ENCODE measurements around the gene RWDD3.

Gene RWDD3

DNA sequence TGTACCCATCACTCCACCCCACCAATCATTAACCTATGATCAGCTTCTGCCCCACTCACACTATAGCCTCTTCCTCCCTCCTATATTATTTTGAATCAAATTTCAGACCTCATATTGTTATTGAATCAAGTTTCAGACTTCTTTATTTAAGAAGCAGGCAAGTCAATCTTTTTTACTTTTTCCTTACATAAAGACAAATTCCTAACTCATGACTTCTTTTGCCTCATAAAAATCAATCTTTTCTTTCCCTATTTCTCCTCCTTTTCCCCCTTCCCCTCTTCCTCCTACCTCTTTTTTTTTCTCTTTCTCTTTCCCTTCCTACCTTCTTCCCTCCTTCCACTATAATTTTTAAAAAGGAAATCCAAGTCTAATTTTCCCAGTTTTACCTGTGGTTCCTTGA, 4.3 kb upstream of the RWDD3 start:
- no peak for FAIRE-seq

DNA sequence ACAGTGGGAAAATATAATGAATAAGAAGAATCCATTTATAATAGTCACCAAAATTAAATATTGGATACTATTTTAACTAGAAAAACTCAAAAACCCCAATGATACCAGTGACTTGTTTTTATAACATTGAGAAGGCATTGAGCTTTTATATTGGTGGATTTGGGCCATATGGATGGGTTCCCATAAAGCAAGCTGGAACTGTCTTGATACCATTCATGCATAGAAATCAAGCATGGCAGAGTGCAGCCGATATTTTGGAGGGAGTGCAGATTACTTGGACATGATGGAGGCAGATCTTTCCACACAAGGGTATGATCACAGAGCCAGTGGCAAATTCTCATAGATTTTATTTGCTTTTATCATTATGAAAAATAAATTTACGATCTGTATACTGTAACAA, 3.8 kb upstream of the RWDD3 start:
- DNase-seq (ENCODE audit: low spot score) (no peak), FAIRE-seq (no peak)

More for the DNA sequence above, 4.3 kb upstream of the RWDD3 start:
- DNase-seq (ENCODE audit: low spot score): no peak

DNA sequence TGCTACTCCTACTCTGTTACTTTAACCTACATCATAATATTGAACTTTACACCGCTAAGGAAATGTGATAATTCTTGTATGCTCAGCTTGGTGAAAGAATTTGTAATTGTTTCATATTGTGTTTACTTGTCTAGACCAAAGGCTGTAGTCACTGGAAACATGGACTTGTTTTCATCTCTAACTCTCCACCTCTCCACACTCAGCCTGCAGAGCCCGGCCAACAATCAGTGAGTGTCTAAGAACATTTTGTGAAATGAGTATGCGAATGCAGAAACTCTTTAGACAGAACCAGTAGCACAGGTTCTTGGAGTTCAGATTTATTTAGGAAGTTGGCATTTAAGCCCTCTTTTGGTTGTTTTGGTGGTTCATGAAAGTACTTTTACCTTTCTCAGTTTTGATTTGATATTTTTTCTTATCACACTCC, 3.2 kb upstream of the RWDD3 start:
- DNase-seq (ENCODE audit: low spot score): no peak
- no peak for FAIRE-seq

DNA sequence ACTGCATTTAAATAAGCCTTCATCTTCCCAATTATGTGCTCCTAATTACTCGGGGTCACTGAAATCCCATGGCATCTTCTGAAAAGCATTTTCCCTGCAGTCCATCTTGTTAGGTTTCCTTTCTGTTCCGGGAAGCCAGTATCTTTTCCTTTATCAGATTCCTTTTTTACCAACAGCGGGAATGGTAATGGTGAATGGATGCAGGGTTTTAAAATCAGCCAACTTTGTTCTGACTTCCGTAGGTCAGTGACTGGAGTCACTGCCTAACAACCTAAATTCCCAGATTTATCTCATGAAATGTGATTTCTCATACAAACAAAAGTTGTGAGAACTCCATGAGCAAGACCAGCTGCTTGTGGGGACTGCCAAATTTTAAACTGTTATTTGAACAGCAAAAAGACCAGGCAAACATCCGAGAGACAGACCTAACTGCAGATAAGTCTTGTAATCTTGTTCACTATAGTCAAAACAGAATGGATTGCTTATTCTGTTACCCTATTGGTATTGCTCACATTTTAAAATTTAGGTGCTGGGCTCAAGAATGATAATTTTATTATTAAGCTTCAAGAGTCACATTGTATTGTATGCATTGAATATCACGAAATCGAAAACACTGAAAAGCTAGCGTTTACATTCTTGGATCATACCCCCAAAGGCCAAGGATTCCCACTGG, 1.2 kb upstream of the RWDD3 start:
- no peak for DNase-seq (ENCODE audit: low spot score)
- no peak for FAIRE-seq

DNA sequence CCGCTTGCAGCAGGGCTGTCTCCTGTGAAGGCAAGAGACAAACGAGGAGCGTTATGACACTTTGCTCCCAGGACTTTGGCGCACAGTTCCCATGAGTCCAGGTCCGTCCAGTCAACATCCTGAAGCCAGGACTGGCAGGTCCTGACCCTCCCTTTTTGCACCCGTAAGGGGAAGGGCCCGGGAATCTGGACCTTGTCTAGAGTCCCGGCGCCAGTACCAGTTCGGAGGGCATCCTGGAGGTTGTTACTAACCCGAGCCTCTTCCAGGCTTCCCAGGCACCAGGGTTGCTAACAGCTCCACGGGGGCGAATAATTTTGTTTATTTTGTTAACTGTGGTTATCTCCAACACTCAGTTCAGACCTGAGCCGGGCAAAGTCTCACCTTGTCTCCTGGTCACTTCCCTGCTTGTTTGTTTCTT, 682 bp upstream of the RWDD3 start:
- DNase-seq (ENCODE audit: low spot score) (peak; percentile 32), FAIRE-seq (no peak)

DNA sequence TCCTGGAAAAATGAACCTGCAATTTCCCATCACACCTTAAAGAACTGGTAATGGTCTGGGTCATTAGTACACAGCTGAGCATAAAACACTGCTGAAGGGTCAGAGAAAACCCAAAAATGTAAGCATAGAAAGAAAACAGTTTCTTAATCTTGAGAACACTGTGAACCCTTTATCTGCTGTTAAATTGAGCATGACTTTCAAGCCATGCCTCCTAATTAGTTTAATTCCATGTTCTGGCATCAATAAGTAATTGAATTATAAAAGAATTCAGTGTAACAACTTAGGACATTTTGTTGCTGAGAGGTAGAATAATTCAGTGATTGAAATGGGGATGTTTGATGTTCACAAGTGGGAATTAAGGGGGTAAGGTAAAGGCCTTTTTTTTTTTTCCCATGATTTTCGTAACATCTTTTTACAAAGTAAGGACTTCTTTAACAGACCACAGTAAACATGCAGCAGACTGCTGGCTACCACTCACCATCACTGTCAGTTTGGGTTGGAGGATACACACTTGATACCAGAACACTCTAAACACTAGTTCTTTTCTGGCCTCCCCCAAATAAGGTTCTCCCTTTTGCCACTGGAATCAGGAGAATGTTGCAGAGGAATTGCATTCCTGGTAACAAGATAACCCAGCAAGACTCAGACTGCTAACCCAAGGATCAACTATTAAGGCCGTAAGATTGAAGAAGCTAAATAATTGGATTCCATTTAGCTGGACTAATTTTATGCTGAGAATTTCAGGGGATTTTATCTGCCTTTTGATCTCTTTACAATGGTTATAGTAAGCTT, 3.0 kb downstream of the RWDD3 start:
- FAIRE-seq: no peak

DNA sequence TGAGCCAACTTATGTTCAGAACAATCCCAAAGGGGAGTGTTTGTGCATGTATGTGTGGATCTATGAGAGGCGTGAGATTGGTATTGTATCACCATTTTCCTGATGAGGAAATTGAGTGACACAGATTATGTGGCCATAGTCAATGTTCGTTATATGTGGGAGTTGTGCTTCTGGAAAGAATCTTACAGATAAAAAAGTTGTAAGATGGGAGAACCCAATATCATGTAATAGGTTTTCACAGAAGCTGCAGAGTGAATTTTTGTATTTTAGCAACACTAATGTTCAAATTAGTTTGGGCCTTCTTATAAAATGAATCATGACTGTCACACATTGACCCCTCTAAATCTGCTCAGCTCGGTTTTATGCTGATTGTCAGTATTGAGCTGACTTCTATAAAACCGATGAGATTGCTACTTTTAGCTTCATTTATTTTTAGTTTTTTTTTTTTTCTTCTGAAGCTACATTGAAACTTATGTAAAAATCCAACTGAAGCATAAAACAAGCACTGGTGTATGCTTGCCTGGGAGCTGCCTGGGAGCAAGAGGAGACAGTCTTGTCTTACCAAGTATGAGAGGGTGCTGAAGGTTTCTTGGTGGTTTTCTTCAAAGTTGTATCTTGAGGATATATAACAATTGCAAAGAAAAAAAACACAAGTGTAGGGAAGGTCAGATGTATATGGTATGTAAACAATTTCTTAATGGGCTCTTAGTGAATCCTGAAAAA, 4.1 kb downstream of the RWDD3 start:
- FAIRE-seq: no peak
- no peak for DNase-seq (ENCODE audit: low spot score)

More for the DNA sequence above, 3.0 kb downstream of the RWDD3 start:
- DNase-seq (ENCODE audit: low spot score): no peak

DNA sequence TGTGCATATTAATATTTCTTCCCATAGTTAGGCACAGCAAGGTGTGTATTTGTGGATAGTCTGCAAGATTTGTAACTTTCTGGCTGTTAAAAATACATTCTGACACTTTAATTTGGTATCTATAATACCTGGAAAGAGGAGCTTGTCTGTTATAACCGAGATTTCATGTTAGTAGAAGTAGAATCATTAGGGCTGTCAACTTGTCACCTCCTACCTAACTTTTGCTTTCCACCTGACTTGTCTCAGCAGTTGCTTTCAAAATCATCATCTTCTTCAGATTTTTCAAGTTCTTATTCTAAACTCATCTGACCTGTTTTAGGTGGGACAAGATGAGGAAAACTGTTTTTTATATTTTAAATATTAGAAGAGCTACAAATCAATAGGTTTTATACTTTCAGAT, 11.0 kb downstream of the RWDD3 start:
- DNase-seq (ENCODE audit: low spot score): no peak
- FAIRE-seq: no peak

DNA sequence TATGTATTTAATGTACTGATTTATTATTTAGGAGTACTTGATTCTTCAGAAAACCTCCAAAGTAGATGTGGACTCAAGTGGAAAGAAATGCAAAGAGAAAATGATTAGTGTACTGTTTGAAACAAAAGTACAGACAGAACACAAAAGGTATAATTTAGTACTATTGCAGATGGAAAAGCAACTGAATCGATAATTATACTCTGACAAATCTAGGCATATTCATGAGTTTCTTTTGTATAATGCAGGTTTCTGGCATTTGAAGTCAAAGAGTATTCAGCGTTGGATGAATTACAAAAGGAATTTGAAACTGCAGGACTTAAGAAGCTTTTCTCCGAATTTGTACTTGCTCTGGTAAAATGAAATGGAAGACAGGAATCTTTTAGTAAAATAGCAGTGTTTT, 12.5 kb downstream of the RWDD3 start:
- no peak for DNase-seq (ENCODE audit: low spot score)
- no peak for FAIRE-seq

DNA sequence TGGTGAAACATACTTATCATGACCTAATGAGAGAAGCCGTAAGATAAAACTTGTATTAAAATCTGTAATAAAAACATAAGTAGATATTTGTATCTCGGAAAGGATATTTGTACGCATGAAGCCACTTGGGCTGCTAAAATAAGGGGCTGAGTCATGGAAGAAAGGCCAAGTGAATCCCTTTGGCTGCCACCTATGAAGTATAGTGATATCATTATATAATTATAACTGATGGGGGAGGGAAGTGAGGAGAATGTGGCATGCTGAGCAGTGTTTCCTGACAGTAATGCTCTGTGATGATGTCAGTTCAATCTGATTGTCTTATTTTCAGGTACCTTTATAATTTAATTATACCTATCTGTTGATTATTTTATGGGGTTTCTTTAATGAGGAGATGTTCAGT, 13.6 kb downstream of the RWDD3 start:
- no peak for FAIRE-seq

DNA sequence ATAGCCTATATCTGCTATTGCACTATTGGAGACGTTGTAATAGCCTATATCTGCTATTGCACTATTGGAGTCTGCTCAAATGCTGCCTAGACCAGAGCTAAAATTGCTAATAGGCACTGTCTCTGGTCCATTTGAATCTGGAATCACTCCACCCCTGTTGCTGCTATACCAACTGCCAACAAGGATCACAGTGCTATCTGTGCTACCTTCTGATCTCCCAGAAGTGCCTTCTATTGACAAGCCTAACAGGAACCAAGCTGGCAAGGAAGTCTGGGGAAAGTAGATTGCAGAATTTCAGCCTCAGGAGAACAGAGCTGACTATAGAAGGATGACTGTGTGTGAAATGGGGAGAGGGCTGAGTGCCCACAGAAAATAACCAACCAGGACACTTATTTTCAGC, 15.9 kb downstream of the RWDD3 start:
- no peak for FAIRE-seq

More for the DNA sequence above, 13.6 kb downstream of the RWDD3 start:
- no peak for DNase-seq (ENCODE audit: low spot score)

DNA sequence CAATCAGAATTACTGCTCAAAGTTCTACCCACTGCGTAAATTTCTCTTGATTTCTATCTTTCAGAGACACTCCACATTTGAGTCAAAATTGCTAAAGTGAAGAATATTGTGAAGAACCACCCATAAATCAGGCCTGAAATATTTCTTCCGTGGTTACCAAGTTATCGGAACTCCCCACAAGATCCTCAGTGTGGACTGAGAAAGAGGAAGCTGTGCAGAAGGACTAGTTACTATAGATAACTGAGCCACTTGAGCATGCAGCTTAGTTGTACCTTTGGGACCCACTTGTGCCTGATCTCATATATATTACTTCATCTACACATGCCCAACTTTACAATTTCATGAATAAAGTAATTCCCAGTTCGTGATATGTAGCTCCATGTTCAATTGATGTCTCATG, 18.4 kb downstream of the RWDD3 start:
- DNase-seq (ENCODE audit: low spot score): no peak
- no peak for FAIRE-seq

More for the DNA sequence above, 15.9 kb downstream of the RWDD3 start:
- DNase-seq (ENCODE audit: low spot score): no peak

DNA sequence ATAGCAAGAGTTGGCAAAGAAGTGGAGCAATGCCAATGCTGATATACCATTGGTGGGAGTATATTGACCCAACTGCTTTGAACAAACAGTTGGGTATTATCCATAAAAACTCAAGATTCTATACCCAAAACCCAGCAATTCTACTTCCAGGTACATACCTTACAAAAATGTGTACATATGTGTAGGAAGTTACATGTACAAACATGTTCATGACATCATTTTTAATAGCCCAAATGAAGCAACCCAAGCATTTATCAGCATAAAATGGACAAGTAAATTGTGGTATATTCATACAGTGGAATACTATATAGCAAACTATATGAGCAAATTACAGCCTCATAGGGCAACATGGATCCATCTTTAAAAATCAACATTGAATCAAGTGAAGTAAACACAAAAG, 20.9 kb downstream of the RWDD3 start:
- FAIRE-seq (no peak), DNase-seq (ENCODE audit: low spot score) (no peak)

DNA sequence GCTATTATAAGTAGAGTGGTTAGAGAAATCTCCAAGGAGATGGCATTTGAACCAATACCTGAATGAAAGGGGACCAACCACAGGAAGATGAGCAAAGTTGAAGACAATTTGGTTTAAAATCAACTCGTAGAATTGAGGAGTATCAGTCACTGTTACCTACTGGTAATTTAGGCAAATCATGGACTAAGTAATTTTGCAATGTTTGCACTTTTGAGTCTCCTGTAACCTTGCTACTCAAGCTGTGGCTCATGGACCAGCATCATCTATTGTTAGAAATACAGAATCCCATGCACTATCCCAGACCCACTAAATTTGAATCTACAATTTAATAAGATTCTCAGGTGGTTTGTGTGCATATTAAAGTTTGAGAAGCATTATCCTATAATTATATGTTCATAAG, 21.8 kb downstream of the RWDD3 start:
- no peak for DNase-seq (ENCODE audit: low spot score)
- no peak for FAIRE-seq

DNA sequence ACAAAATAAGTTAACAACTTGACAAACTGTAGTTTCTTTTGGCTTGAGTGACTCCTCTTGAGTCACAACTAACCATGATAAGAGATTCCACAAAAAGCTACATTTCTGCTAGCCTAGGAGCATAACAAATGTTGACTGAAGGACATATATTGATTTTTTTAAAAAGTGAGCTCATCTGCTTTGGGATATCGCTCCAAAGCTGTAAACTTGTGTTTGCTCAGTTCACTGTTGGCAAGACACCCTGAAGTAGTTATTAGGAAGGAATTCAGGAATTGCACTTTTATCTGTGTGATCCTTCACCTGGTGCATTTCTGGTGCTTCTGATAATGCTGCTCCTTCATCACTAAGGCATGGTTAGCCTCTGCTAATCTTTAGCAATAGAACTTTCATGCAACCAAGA, 23.7 kb downstream of the RWDD3 start:
- DNase-seq (ENCODE audit: low spot score): no peak
- FAIRE-seq: no peak

DNA sequence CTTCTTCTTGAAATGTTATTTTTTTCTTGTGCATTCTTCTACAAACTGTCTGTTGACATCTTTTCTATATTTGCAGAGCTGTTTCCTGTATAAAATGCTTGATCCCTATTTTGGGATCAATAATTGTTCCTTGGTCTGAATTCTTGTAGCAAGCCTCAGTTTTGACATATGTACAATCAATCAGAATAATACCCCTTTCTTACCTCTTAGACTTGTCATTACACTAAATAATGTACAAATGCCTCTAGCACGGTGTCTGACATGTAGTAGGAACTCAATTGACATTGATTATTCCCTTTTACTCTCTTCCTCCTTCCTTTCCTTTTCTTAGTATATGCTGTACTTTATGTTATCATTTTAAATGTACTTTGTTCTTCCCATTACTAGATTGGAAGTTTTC, 25.2 kb downstream of the RWDD3 start:
- FAIRE-seq (no peak), DNase-seq (ENCODE audit: low spot score) (no peak)

DNA sequence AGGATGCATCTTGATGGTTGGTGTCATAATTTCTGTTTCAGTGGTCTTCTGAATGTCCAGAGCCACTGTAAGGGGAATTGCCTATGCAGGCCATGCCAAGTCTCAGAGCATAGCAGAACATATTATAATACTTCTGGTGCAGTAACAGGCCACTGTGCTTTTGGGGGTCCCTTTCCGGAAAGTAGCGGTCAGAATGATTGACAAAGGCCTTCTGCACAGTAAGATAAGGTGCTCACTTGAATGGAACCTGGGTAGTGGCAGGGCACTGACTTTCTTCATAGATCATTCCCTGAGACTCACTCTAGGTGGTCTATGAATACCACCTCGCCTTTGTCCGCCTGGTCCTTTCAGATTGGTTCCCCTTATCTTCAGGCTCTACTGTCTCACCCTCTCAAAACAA, 28.9 kb downstream of the RWDD3 start:
- no peak for DNase-seq (ENCODE audit: low spot score)

DNA sequence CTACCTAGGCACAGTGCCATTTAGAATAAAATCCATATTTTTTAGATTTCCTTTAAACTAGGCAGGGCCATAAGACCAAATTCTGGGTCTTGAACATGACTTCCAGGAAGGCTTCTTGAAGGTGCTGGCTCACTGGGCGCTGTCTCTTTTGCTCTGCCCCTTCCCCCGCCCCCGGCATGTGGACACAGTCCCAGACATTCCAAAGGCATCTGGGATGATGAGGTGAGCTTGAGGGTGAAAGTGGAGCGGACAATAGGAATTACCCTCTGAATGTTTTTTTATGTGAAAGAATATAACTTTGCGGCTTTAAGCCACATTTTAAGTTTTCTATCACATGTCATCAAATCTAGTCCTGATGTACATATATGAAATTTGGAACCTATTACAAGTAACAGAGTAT, 29.4 kb downstream of the RWDD3 start:
- no peak for FAIRE-seq
- DNase-seq (ENCODE audit: low spot score): no peak

More for the DNA sequence above, 28.9 kb downstream of the RWDD3 start:
- FAIRE-seq: no peak

DNA sequence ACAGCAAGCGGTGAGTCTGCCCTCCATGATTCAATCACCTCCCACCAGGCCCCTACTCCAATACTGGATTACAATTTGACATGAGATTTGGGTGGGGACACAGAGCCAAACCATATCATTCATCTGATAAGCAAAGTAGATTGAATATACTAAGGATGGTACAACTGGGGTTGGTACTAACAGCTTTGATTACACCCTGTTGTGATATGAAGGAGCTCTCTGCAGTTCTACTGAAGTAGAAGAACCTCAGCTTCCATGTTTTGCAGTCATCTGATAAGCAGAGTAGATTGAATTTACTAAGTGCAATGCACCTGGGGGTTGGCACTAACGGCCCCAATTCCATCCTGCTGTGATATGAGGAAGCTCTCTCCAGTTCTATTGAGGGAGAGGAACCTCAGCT, 31.1 kb downstream of the RWDD3 start:
- FAIRE-seq (no peak), DNase-seq (ENCODE audit: low spot score) (no peak)

DNA sequence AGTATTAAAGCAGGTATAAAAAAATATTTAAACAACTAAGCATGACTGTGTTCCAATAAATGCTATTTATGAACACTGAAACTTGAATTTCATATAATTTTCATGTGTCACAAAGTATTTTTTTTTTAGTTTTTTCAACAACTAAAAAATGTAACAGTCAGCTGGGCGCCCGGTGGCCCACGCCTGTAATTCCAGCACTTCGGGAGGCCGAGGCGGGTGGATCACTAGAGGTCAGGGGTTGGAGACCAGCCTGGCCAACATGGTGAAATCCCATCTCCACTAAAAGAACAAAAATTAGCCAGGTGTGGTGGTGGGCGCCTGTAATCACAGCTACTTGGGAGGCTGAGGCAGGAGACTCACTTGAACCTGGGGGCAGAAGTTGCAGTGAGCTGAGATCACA, 42.4 kb downstream of the RWDD3 start:
- no peak for DNase-seq (ENCODE audit: low spot score)
- no peak for FAIRE-seq

DNA sequence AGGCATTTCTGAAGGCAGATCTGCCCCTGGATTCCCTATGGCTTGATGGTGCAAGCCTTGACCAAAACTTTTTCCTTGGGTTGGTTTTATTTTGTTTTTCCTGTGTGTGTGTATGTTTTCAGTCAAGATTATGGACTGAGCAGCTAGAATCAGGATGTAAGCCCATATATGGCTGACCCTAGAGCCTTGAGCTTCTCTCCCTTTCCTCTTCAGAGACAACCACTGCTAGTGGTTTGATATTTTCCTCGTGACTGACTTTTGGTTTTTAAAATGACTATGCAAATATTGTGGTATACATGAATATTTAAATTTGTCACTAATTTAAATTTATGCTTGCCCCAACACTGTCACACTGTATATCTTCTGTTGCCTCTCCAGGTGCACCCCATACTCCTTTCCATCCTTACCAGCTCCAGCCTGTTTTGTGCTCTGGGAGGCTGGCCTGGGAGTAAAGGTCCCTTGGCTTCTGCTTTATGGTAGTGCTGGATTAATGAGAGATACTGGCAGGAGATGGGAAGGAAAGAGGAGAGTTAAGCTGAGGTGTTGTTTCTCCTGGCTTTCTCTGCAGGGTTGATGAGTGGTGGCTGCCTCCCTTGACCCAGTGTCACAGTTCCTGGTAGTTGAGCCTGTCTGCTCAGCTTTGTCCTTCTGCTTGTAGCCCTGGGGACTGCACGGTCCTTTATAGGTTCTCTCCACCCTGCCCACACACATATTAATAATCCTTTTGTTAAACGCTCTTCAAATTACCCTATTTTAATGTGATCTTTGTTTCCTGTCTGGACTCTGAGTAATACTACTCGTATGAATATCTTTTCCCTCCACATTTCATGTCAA, 44.4 kb downstream of the RWDD3 start:
- no peak for DNase-seq (ENCODE audit: low spot score)
- FAIRE-seq: no peak

Data from urothelium cell line (cell line).